Neuronal stem cell (in vitro differentiated cells): ENCODE measurements around the gene DELE1.

Source experiments
- DNase-seq: peaks from one replicate; pipeline ENCODE4 v3.0.0-alpha.2; 2013; ENCODE audit warnings: low spot score
- H2AFZ ChIP-seq: one replicate; pipeline ENCODE4 v1.6.1; 2013; ENCODE audit warnings: mild to moderate bottlenecking, low read length, inconsistent platforms
- H2AK5ac ChIP-seq: 2 replicates; pipeline ENCODE4 v1.6.1; 2013; ENCODE audit warnings: low read depth, mild to moderate bottlenecking, inconsistent platforms, low read length, moderate library complexity, mixed read lengths
- H2BK120ac ChIP-seq: 2 replicates; pipeline ENCODE4 v1.6.1; 2013; ENCODE audit warnings: low read depth, mild to moderate bottlenecking, inconsistent platforms, low read length, moderate library complexity, mixed read lengths
- H2BK12ac ChIP-seq: one replicate; pipeline ENCODE4 v1.6.1; 2013; ENCODE audit warnings: low read length, inconsistent platforms
- H2BK15ac ChIP-seq: 2 replicates; pipeline ENCODE4 v1.6.1; 2013; ENCODE audit warnings: mild to moderate bottlenecking, low read length, inconsistent platforms, mixed read lengths
- H2BK5ac ChIP-seq: one replicate; pipeline ENCODE4 v1.6.1; 2013; ENCODE audit warnings: inconsistent platforms, mild to moderate bottlenecking, low read length, moderate library complexity
- H3K14ac ChIP-seq: one replicate; pipeline ENCODE4 v1.6.1; 2013; ENCODE audit warnings: low read length, inconsistent platforms
- H3K18ac ChIP-seq: 2 replicates; pipeline ENCODE4 v1.6.1; 2013; ENCODE audit warnings: low read length, inconsistent platforms
- H3K23ac ChIP-seq: 2 replicates; pipeline ENCODE4 v1.6.1; 2013; ENCODE audit warnings: low read depth, mild to moderate bottlenecking, mixed read lengths, low read length, inconsistent platforms; ENCODE audit not compliant: poor library complexity
- H3K27ac ChIP-seq: replicated peaks from 3 replicates; pipeline ENCODE4 v1.5.1; 2013; ENCODE audit warnings: low read length, inconsistent platforms
- H3K27me3 ChIP-seq, 3 experiments: 2 replicates each; pipeline ENCODE4 v1.6.1; 2013; ENCODE audit warnings: low read length in 3 of 3, mild to moderate bottlenecking in 2 of 3, inconsistent platforms in 1 of 3, low read depth in 1 of 3, mixed read lengths in 1 of 3, moderate library complexity in 1 of 3; ENCODE audit not compliant: control insufficient read depth in 3 of 3, insufficient read depth in 3 of 3
- H3K36me3 ChIP-seq, 2 donors: replicated peaks in 1 of 2; 2 replicates each; pipeline ENCODE4 v1.6.1; 2013; ENCODE audit warnings: low read length in 2 of 2; ENCODE audit not compliant: control insufficient read depth in 2 of 2, insufficient read depth in 2 of 2
- H3K4ac ChIP-seq: 2 replicates; pipeline ENCODE4 v1.6.1; 2013; ENCODE audit warnings: inconsistent platforms, mild to moderate bottlenecking, low read length, moderate library complexity
- H3K4me1 ChIP-seq, 2 donors: 1 replicate in 1 of 2; 2 replicates in 1 of 2; pipeline ENCODE4 v1.6.1; 2013; ENCODE audit warnings: low read length in 2 of 2, low read depth in 1 of 2; ENCODE audit not compliant: control insufficient read depth in 2 of 2, insufficient read depth in 1 of 2
- H3K4me2 ChIP-seq: one replicate; pipeline ENCODE4 v1.6.1; 2013; ENCODE audit warnings: mild to moderate bottlenecking, low read length, inconsistent platforms; ENCODE audit not compliant: insufficient read depth, poor library complexity, severe bottlenecking
- H3K4me3 ChIP-seq, 2 donors: 2 replicates each; pipeline ENCODE4 v1.5.1; 2013; ENCODE audit warnings: low read length in 2 of 2, mild to moderate bottlenecking in 2 of 2, inconsistent platforms in 1 of 2, moderate library complexity in 1 of 2
- H3K79me1 ChIP-seq: one replicate; pipeline ENCODE4 v1.6.1; 2013; ENCODE audit warnings: low read depth, mild to moderate bottlenecking, inconsistent platforms, low read length, moderate library complexity
- H3K9ac ChIP-seq: one replicate; pipeline ENCODE4 v1.6.1; 2013; ENCODE audit warnings: mild to moderate bottlenecking, low read depth, low read length, inconsistent platforms; ENCODE audit not compliant: poor library complexity
- H3K9me3 ChIP-seq, 2 donors: replicated peaks in 1 of 2; 2 replicates each; pipeline versions ENCODE3 to v1.6.1; 2013; ENCODE audit warnings: low read length in 2 of 2, mild to moderate bottlenecking in 2 of 2, inconsistent platforms in 1 of 2, low read depth in 1 of 2, mixed read lengths in 1 of 2, moderate library complexity in 1 of 2; ENCODE audit not compliant: control insufficient read depth in 2 of 2, insufficient read depth in 1 of 2
- H4K8ac ChIP-seq: one replicate; pipeline ENCODE4 v1.6.1; 2013; ENCODE audit warnings: low read depth, mild to moderate bottlenecking, inconsistent platforms, low read length, moderate library complexity
- H4K91ac ChIP-seq: one replicate; pipeline ENCODE4 v1.6.1; 2013; ENCODE audit warnings: low read length, low read depth, mild to moderate bottlenecking, inconsistent platforms; ENCODE audit not compliant: poor library complexity
- WGBS, 2 donors: extraction: QIAGEN DNeasy Blood & Tissue Kit; methylation state at CpG; one replicate each; pipeline ENCODE4 v1.1.7; 2013; ENCODE audit warnings: missing lambda C conversion rate in 2 of 2, mixed read lengths in 1 of 2; ENCODE audit not compliant: insufficient read length in 2 of 2, insufficient replicate concordance in 1 of 2; ENCODE audit errors: extremely low coverage in 2 of 2; 5-methylcytosine and 5-hydroxymethylcytosine counted together

The DELE1 gene

GRCh38 chr5:141877356-141878185 lies 46.1 kb upstream of the DELE1 start:
- H4K8ac ChIP-seq, result no peak overlapping the region
- peak overlapping the region; percentile 65 for H3K14ac ChIP-seq
- H3K27ac ChIP-seq, result peak overlapping the region; percentile 59
- DNase-seq, result no peak
- H2BK5ac ChIP-seq, result peak overlapping the region; percentile 16
- H3K27me3 ChIP-seq, result peaks cover 0 to 9% (median 0%) of the 10 kb centered on the region in 3 experiments
- peaks cover 46 to 51% of the 10 kb centered on the region in 2 donors for H3K4me1 ChIP-seq
- peak overlapping the region; percentile 58 for H2AK5ac ChIP-seq
- peak overlapping the region; percentile 48 for H2BK120ac ChIP-seq
- H2BK12ac ChIP-seq, result peak overlapping the region; percentile 24
- H3K79me1 ChIP-seq, result peaks cover 12% of the 10 kb centered on the region
- peak overlapping the region; percentile 86 for H3K23ac ChIP-seq
- no peak overlapping the region for H3K4ac ChIP-seq
- peak overlapping the region; percentile 98 for H3K18ac ChIP-seq
- H3K4me2 ChIP-seq, result peak overlapping the region; percentile 99
- no CpG with 5 or more reads among the region's 55 CpGs for WGBS, 2 donors
- no peaks in the 10 kb centered on the region for H3K36me3 ChIP-seq
- peak overlapping the region; percentile 79 for H2BK15ac ChIP-seq
- no peaks in the 10 kb centered on the region for H3K9me3 ChIP-seq
- H2AFZ ChIP-seq, result peak overlapping the region; percentile 84
- peak overlapping the region; percentile 2 for H4K91ac ChIP-seq
- peak overlapping the region; percentile 95 for H3K9ac ChIP-seq
- H3K4me3 ChIP-seq, result peak overlapping the region; percentile 69 to 89

- Histone ChIP-seq H3K18ac (peak within 1 kb of the TSS; percentile 98), H2BK120ac (peak within 1 kb of the TSS; percentile 48), H3K9me3 (no peaks in the 10 kb centered on the region), H3K23ac (peak within 1 kb of the TSS; percentile 86), H4K91ac (peak within 1 kb of the TSS; percentile 2), H2AK5ac (peak within 1 kb of the TSS; percentile 58), H3K14ac (peak within 1 kb of the TSS; percentile 89), H3K4me1 (peaks cover 48 to 51% of the 10 kb centered on the region in 2 donors), H2BK15ac (peak within 1 kb of the TSS; percentile 79), H3K4ac (no peak within 1 kb of the TSS), H3K27ac (peak within 1 kb of the TSS; percentile 81), H3K79me1 (peaks cover 12% of the 10 kb centered on the region), H2BK12ac (peak within 1 kb of the TSS; percentile 52), H3K4me3 (peak within 1 kb of the TSS; percentile 69 to 89), H4K8ac (no peak within 1 kb of the TSS), H3K27me3 (peaks cover 0 to 9% (median 0%) of the 10 kb centered on the region in 3 experiments), H3K9ac (peak within 1 kb of the TSS; percentile 95), H3K36me3 (no peaks in the 10 kb centered on the region), H2BK5ac (peak within 1 kb of the TSS; percentile 32), H2AFZ (peak within 1 kb of the TSS; percentile 92), H3K4me2 (peak within 1 kb of the TSS; percentile 99)
- no peak for DNase-seq
- no CpG with 5 or more reads among the region's 63 CpGs for WGBS, 2 donors
Observed at GRCh38 chr5:141878186-141878710, 45.4 kb upstream of the DELE1 start, which contains the start of gene PCDH1. Gene PCDH1 (minus strand): TSS chr5:141878410. CDS start chr5:141878262, 148 bp downstream.

GRCh38 chr5:141878711-141879425 lies 44.8 kb upstream of the DELE1 start:
- Histone ChIP-seq H3K27ac (peak overlapping the region; percentile 81), H3K27me3 (peaks cover 0 to 9% (median 0%) of the 10 kb centered on the region in 3 experiments), H3K36me3 (no peaks in the 10 kb centered on the region)

More at GRCh38 chr5:141878711-141879425, 44.8 kb upstream of the DELE1 start:
- peak overlapping the region; percentile 60 to 76 for H3K4me3 ChIP-seq
- H2BK120ac ChIP-seq, result no peak overlapping the region
- H4K8ac ChIP-seq, result no peak overlapping the region
- H2AK5ac ChIP-seq, result peak overlapping the region; percentile 18
- peak overlapping the region; percentile 92 for H2AFZ ChIP-seq
- H3K9me3 ChIP-seq, result no peaks in the 10 kb centered on the region
- H4K91ac ChIP-seq, result no peak overlapping the region
- DNase-seq, result peak; percentile 98
- H3K14ac ChIP-seq, result peak overlapping the region; percentile 89
- H2BK5ac ChIP-seq, result peak overlapping the region; percentile 32
- peaks cover 52 to 55% of the 10 kb centered on the region in 2 donors for H3K4me1 ChIP-seq
- H2BK15ac ChIP-seq, result peak overlapping the region; percentile 62
- H3K4ac ChIP-seq, result no peak overlapping the region
- H3K18ac ChIP-seq, result peak overlapping the region; percentile 86
- H3K23ac ChIP-seq, result peak overlapping the region; percentile 83
- no CpG with 5 or more reads among the region's 40 CpGs for WGBS, 2 donors
- H3K4me2 ChIP-seq, result peak overlapping the region; percentile 95
- H2BK12ac ChIP-seq, result peak overlapping the region; percentile 52
- peaks cover 12% of the 10 kb centered on the region for H3K79me1 ChIP-seq
- peak overlapping the region; percentile 64 for H3K9ac ChIP-seq
